HepG2 (cell line): ENCODE data around the gene SUSD3. TPM values are rescaled to one million over a fixed set of nuclear protein-coding genes. Genes with fewer than 3 reads are reported as not detected.

ENCODE experiments used
- CEBPG ChIP-seq: IDR thresholded peaks from 2 replicates; pipeline ENCODE4 v1.6.1; 2016
- HMGXB4 ChIP-seq, 2 experiments: sonication (generic) in 1 of 2; formaldehyde crosslinking in 1 of 2; IDR thresholded peaks; 2 replicates each; pipeline versions ENCODE4 v1.4.0 to v1.6.1; 2018 to 2020; ENCODE audit warnings: missing genetic modification reagents in 2 of 2, borderline replicate concordance in 1 of 2, low read depth in 1 of 2, mild to moderate bottlenecking in 1 of 2, missing biosample characterization in 1 of 2
- HNF1B ChIP-seq: sonication (generic); formaldehyde crosslinking; IDR thresholded peaks from 2 replicates; pipeline ENCODE4 v1.5.1; 2020; ENCODE audit warnings: mild to moderate bottlenecking, moderate library complexity, missing genetic modification reagents
- HNF4G ChIP-seq, 2 experiments: sonication (generic) in 1 of 2; formaldehyde crosslinking in 1 of 2; IDR thresholded peaks; 2 replicates each; pipeline versions ENCODE4 v1.4.0 to v1.6.1; 2011 to 2020; ENCODE audit warnings: borderline replicate concordance in 2 of 2, low read depth in 2 of 2, mild to moderate bottlenecking in 2 of 2, low read length in 1 of 2, missing genetic modification reagents in 1 of 2, moderate library complexity in 1 of 2
- NFKB2 ChIP-seq: sonication (generic); formaldehyde crosslinking; IDR thresholded peaks from 2 replicates; pipeline ENCODE4 v1.4.0; 2020; ENCODE audit warnings: missing genetic modification reagents, borderline replicate concordance
- RFXAP ChIP-seq: sonication (generic); formaldehyde crosslinking; IDR thresholded peaks from 2 replicates; pipeline ENCODE4 v1.4.0; 2020; ENCODE audit warnings: missing genetic modification reagents, borderline replicate concordance
- TBX2 ChIP-seq: sonication (generic); formaldehyde crosslinking; IDR thresholded peaks from 2 replicates; pipeline ENCODE4 v1.5.0; 2020; ENCODE audit warnings: missing genetic modification reagents, mild to moderate bottlenecking, borderline replicate concordance
- ZIK1 ChIP-seq: sonication (generic); formaldehyde crosslinking; IDR thresholded peaks from 2 replicates; pipeline ENCODE4 v1.5.0; 2020; ENCODE audit warnings: mild to moderate bottlenecking, low read depth, missing genetic modification reagents, borderline replicate concordance
- ZKSCAN5 ChIP-seq: sonication (generic); formaldehyde crosslinking; IDR thresholded peaks from 2 replicates; pipeline ENCODE4 v1.5.1; 2020; ENCODE audit warnings: mild to moderate bottlenecking, missing genetic modification reagents
- ZNF446 ChIP-seq: sonication (generic); formaldehyde crosslinking; IDR thresholded peaks from 2 replicates; pipeline ENCODE4 v1.5.0; 2020; ENCODE audit warnings: mild to moderate bottlenecking, missing genetic modification reagents
- polyA plus RNA-seq, 8 experiments: library from polyadenylated mRNA; depleted of rRNA in 3 of 8; stranded (reverse) in 7 of 8; unstranded in 1 of 8; fragments of >200 nt; fragmentation: Illumina TruSeq in 4 of 8; extraction: Trizol in 4 of 8; gene quantifications; 2 replicates each; pipeline versions ENCODE4 v1.2.1 to v1.2.3, GENCODE V29; 2011 to 2016; ENCODE audit warnings: low read depth in 4 of 8, missing spikeins in 1 of 8, mixed read lengths in 1 of 8; ENCODE audit not compliant: insufficient read depth in 1 of 8
- total RNA-seq, 5 experiments: library from RNA; depleted of rRNA; stranded (reverse); fragments of >200 nt; fragmentation: Illumina TruSeq; extraction: Trizol; gene quantifications; 2 replicates each; pipeline ENCODE4 v1.2.3, GENCODE V29; 2016; ENCODE audit warnings: low read depth in 1 of 5
- TF ChIP-seq, protein P1 (sequence below), 2 experiments: sonication (generic) in 1 of 2; formaldehyde crosslinking in 1 of 2; IDR thresholded peaks; 2 replicates each; pipeline versions ENCODE4 v1.6.1 to v1.9.0; 2014 to 2022; ENCODE audit warnings: antibody characterized with exemption in 1 of 2, borderline replicate concordance in 1 of 2, inconsistent platforms in 1 of 2, low read depth in 1 of 2, missing genetic modification reagents in 1 of 2
- TF ChIP-seq, protein P2 (sequence below): sonication (generic); formaldehyde crosslinking; IDR thresholded peaks from 2 replicates; pipeline ENCODE4 v1.5.0; 2020; ENCODE audit warnings: mild to moderate bottlenecking, missing genetic modification reagents, moderate library complexity
- TF ChIP-seq, protein P3 (sequence below): IDR thresholded peaks from 2 replicates; pipeline ENCODE4 v1.6.1; 2016; ENCODE audit warnings: mild to moderate bottlenecking, missing biosample characterization, missing genetic modification reagents

Gene SUSD3
- total and polyA plus RNA-seq, 2 of the 13 experiments (the other 11 are each of a cell fraction or from before 2014, with no cell fraction given) = 7.0 to 9.1 TPM

DNA sequence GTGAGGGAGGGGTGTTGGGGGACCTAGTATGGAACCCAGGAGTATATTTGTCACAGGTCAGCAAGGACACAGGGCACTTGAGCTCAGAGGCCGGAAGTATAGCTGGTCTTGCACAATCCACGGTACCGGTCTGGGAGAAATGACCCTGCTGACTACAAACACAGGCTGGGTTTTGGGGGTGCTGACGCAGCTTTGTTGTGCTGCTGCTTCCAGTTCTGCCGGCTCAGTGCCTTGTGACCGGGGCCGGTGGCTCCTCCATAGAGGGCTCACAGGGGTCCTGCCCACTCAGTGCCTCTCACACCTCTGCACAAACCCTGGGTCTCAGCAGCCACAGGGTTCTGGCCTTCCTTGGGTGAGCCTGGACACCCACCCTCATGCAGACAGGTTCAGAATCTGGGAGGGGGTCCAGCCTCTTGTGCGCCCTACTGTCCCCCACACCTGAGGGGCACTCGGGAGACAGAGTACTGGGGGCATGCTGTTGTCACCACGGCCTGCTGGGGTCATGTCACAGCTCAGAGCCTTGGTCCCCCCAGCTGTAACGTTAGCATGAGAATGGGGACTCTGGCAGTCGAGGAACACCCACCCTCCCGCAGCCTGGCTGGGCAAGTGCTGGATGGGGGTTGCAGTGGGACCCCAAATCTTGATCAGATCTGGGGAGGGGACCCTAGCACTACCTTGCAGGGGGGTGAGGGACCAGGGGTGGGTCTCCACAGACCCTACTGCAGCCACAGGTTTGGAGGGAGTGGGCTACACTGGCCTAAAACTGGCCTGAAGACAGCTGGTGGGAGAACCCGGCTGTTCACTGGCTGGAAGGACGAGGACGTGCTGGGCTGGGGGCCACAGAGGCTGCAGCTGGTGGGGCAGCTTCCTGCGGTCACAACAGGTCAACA, 57.8 kb downstream of the SUSD3 start (continued):
- TF ChIP-seq, protein P1, sequence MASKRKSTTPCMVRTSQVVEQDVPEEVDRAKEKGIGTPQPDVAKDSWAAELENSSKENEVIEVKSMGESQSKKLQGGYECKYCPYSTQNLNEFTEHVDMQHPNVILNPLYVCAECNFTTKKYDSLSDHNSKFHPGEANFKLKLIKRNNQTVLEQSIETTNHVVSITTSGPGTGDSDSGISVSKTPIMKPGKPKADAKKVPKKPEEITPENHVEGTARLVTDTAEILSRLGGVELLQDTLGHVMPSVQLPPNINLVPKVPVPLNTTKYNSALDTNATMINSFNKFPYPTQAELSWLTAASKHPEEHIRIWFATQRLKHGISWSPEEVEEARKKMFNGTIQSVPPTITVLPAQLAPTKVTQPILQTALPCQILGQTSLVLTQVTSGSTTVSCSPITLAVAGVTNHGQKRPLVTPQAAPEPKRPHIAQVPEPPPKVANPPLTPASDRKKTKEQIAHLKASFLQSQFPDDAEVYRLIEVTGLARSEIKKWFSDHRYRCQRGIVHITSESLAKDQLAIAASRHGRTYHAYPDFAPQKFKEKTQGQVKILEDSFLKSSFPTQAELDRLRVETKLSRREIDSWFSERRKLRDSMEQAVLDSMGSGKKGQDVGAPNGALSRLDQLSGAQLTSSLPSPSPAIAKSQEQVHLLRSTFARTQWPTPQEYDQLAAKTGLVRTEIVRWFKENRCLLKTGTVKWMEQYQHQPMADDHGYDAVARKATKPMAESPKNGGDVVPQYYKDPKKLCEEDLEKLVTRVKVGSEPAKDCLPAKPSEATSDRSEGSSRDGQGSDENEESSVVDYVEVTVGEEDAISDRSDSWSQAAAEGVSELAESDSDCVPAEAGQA (IDR thresholded peaks at IDR 0.05; ENCODE audit: low read depth) = no peak
- TF ChIP-seq, protein P1 (CRISPR knock-in tag; IDR thresholded peaks at IDR 0.05; ENCODE audit: borderline replicate concordance) = no peak
- no peak for TF ChIP-seq NFKB2 (CRISPR knock-in tag)
- peak; percentile 76 for TF ChIP-seq TBX2 (CRISPR knock-in tag)
- peak; percentile 43; the same call in 1 of the 2 replicates for TF ChIP-seq HNF4G (IDR thresholded peaks at IDR 0.05; ENCODE audit: borderline replicate concordance, low read depth, low read length)
- 0 out of 2 replicates have a peak, but pooled peaks have one; percentile 11 for TF ChIP-seq HNF4G (CRISPR knock-in tag; IDR thresholded peaks at IDR 0.05; ENCODE audit: borderline replicate concordance, low read depth)
- TF ChIP-seq HMGXB4 (CRISPR knock-in tag; IDR thresholded peaks at IDR 0.05; ENCODE audit: borderline replicate concordance in 1 of 2, low read depth in 1 of 2) = peak in 1 of 2 experiments; percentile 48; a peak in 1 of 4 replicates
- TF ChIP-seq, protein P2, sequence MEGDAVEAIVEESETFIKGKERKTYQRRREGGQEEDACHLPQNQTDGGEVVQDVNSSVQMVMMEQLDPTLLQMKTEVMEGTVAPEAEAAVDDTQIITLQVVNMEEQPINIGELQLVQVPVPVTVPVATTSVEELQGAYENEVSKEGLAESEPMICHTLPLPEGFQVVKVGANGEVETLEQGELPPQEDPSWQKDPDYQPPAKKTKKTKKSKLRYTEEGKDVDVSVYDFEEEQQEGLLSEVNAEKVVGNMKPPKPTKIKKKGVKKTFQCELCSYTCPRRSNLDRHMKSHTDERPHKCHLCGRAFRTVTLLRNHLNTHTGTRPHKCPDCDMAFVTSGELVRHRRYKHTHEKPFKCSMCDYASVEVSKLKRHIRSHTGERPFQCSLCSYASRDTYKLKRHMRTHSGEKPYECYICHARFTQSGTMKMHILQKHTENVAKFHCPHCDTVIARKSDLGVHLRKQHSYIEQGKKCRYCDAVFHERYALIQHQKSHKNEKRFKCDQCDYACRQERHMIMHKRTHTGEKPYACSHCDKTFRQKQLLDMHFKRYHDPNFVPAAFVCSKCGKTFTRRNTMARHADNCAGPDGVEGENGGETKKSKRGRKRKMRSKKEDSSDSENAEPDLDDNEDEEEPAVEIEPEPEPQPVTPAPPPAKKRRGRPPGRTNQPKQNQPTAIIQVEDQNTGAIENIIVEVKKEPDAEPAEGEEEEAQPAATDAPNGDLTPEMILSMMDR (CRISPR knock-in tag) = peak; percentile 22; the same call in 1 of the 2 replicates
- TF ChIP-seq RFXAP (CRISPR knock-in tag) = no peak
- TF ChIP-seq, protein P3, sequence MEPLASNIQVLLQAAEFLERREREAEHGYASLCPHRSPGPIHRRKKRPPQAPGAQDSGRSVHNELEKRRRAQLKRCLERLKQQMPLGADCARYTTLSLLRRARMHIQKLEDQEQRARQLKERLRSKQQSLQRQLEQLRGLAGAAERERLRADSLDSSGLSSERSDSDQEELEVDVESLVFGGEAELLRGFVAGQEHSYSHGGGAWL (CRISPR knock-in tag) = peak; percentile 67; the same call in 1 of the 2 replicates
- TF ChIP-seq ZKSCAN5 (CRISPR knock-in tag) = peak; percentile 40; the same call in 1 of the 2 replicates
- peak; percentile 96 for TF ChIP-seq CEBPG (CRISPR knock-in tag)
- no peak for TF ChIP-seq ZNF446 (CRISPR knock-in tag)
- peak; percentile 78 for TF ChIP-seq HNF1B (CRISPR knock-in tag)
- TF ChIP-seq ZIK1 (CRISPR knock-in tag) = 0 out of 2 replicates have a peak, but pooled peaks have one; percentile 48
